LoVo (cell line): Measurements from ENCODE around the gene SAA2.
"Not testable (repeated sequence)": the region's sequence is repeated elsewhere in the genome, so short reads cannot be mapped to it uniquely, and the experiment has no call there.

ENCODE experiments used
- DNase-seq: peaks from one replicate; pipeline ENCODE4 v3.0.0-alpha.2; 2016; ENCODE audit warnings: low spot score

SAA2 gene

GRCh38 chr11:18247191-18247581 lies 1.3 kb downstream of the SAA2 start:
- DNase-seq = not testable (repeated sequence)

- not testable (repeated sequence) for DNase-seq
These were observed 1.9 kb downstream of the SAA2 start for GRCh38 chr11:18246379-18247190.

- DNase-seq = no peak
These were observed 3.1 kb downstream of the SAA2 start for GRCh38 chr11:18245396-18245795.

GRCh38 chr11:18243783-18244362 lies 4.6 kb downstream of the SAA2 start:
- DNase-seq = peak; percentile 67

- no peak for DNase-seq
These were observed 8.8 kb downstream of the SAA2 start for GRCh38 chr11:18239655-18240054.

GRCh38 chr11:18236664-18237356 lies 11.7 kb downstream of the SAA2 start, which contains the start of gene SAA4:
SAA4 (minus strand) TSS chr11:18236802; CDS start chr11:18235926, 876 bp downstream.
- DNase-seq = no peak

GRCh38 chr11:18235394-18236334 lies 12.8 kb downstream of the SAA2 start:
- no peak for DNase-seq

- DNase-seq = no peak
These were observed 14.6 kb downstream of the SAA2 start for GRCh38 chr11:18233912-18234311.

- DNase-seq = no peak
These were observed 17.6 kb downstream of the SAA2 start for GRCh38 chr11:18230859-18231258.

GRCh38 chr11:18229501-18229900 lies 19.0 kb downstream of the SAA2 start:
- DNase-seq = no peak

GRCh38 chr11:18225913-18226312 lies 22.6 kb downstream of the SAA2 start:
- no peak for DNase-seq

GRCh38 chr11:18223591-18224387 lies 24.7 kb downstream of the SAA2 start:
- no peak for DNase-seq

GRCh38 chr11:18222814-18223421 lies 25.6 kb downstream of the SAA2 start:
- DNase-seq = no peak

GRCh38 chr11:18221274-18221876 lies 27.1 kb downstream of the SAA2 start:
- no peak for DNase-seq

- no peak for DNase-seq
These were observed 39.4 kb downstream of the SAA2 start for GRCh38 chr11:18209058-18209457.

- DNase-seq = no peak
These were observed 43.7 kb downstream of the SAA2 start for GRCh38 chr11:18204771-18205170.

GRCh38 chr11:18204220-18204619 lies 44.2 kb downstream of the SAA2 start:
- DNase-seq = no peak

GRCh38 chr11:18203723-18204122 lies 44.7 kb downstream of the SAA2 start:
- no peak for DNase-seq

- DNase-seq = not testable (repeated sequence)
These were observed 50.7 kb downstream of the SAA2 start for GRCh38 chr11:18197738-18198137.

GRCh38 chr11:18196532-18196931 lies 51.9 kb downstream of the SAA2 start:
- DNase-seq = no peak
